ENCODE data around the gene SLTM. TPM values are rescaled to one million over a fixed set of nuclear protein-coding genes. Genes with fewer than 3 reads are reported as not detected.
"Not testable (repeated sequence)": the region's sequence is repeated elsewhere in the genome, so short reads cannot be mapped to it uniquely, and the experiment has no call there.

The SLTM gene
- total RNA-seq, 1 donor from 2014 or later: 102 TPM

DNA sequence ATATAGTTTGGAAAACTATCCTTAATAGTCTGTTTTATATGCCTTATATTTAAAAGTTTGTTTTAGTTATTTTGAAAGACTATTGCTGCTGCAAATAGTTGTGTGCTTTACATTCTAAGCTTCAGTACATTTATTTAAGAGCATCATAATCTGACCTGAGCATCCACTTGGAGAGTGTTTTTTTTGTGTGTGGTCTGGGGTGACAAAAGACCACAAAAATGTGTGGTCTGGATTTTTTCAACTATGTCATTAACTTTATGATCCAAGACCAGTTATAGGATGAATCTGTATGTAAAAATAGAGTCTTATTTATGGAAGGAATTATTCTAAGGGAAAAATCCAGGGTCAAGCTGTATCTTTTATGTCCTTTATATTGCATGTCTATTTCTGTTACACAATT is 77.4 kb downstream of the SLTM start:
- DNase-seq (ENCODE audit: low read depth) (no peak), FAIRE-seq (no peak)
- no peaks in the 10 kb centered on the region for H3K27me3 ChIP-seq (ENCODE audit: control insufficient read depth, insufficient read depth, low read length)
- H3K36me3 ChIP-seq (ENCODE audit: control insufficient read depth, insufficient read depth, low read length): no peaks in the 10 kb centered on the region
- no peak overlapping the region for H3K4me3 ChIP-seq (ENCODE audit: low read depth, low read length)
- no peak for TF ChIP-seq CTCF (IDR thresholded peaks at IDR 0.05; ENCODE audit: insufficient read depth, low read length, severe bottlenecking)

DNA sequence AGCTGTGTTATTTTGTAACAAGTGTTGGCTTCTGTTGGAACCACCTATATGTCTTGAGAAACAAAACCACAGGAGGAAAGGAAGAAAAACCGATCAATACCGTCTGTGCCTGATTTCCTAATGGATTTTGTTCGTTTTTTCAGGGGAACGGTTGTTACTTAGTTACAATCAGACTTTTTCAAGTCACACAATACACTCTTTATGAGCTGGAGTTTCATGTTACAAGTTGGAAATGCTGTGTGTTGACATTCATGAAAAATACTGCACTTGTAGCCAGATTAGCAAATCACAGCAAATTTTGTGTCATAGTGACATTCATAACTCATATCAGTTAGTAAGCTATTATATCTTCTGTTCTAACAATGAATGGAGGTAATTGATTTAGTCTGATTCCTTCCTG is 78.9 kb downstream of the SLTM start:
- no peak overlapping the region for H3K4me3 ChIP-seq (ENCODE audit: low read depth, low read length)
- no peaks in the 10 kb centered on the region for H3K27me3 ChIP-seq (ENCODE audit: control insufficient read depth, insufficient read depth, low read length)
- FAIRE-seq: no peak
- no peak for TF ChIP-seq CTCF (IDR thresholded peaks at IDR 0.05; ENCODE audit: insufficient read depth, low read length, severe bottlenecking)
- DNase-seq (ENCODE audit: low read depth): no peak
- no peaks in the 10 kb centered on the region for H3K36me3 ChIP-seq (ENCODE audit: control insufficient read depth, insufficient read depth, low read length)

DNA sequence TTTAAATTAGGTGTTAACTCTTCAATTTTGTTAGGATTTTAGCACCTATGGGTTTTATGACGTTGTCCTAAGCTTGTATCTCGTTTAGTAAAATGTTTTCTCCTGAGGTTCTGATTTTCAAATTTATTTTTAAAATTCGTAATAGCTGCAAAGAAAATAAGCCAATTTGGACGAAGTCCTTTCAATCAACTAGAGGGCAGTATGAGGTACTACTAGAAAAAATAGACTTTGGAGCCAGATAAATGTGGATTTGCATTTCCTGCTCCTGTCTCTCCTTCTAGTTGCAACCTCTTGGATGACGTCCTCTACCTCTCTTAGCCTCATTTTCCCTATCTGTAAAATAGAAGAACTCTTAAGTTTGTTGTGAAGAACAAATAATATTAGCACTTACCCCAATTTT is 81.1 kb downstream of the SLTM start:
- Histone ChIP-seq H3K36me3 (ENCODE audit: control insufficient read depth, insufficient read depth, low read length) (no peaks in the 10 kb centered on the region), H3K4me3 (ENCODE audit: low read depth, low read length) (no peak overlapping the region), H3K27me3 (ENCODE audit: control insufficient read depth, insufficient read depth, low read length) (no peaks in the 10 kb centered on the region)
- DNase-seq (ENCODE audit: low read depth) (no peak), FAIRE-seq (no peak)
- peak; percentile 2 for TF ChIP-seq CTCF (IDR thresholded peaks at IDR 0.05; ENCODE audit: insufficient read depth, low read length, severe bottlenecking)

DNA sequence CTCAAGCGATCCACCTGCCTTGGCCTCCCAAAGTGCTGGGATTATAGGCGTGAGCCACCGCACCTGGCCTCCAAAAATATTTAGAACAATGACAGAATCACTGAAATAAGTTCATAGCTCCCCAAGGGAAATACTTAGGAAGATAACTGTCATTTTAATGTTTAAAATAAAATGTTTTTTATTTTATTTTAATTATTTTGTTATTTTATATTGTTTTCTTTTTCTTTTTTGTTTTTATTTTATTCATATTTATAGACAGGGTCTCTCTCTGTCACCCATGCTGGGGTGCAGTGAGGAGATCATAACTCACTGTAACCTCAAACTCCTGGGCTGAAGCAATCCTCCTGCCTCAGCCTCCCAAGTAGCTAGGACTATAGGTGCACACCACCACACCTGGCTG is 82.3 kb downstream of the SLTM start:
- DNase-seq (ENCODE audit: low read depth); H3K36me3 ChIP-seq (ENCODE audit: control insufficient read depth, insufficient read depth, low read length); FAIRE-seq; H3K27me3 ChIP-seq (ENCODE audit: control insufficient read depth, insufficient read depth, low read length); H3K4me3 ChIP-seq (ENCODE audit: low read depth, low read length): not testable (repeated sequence)

DNA sequence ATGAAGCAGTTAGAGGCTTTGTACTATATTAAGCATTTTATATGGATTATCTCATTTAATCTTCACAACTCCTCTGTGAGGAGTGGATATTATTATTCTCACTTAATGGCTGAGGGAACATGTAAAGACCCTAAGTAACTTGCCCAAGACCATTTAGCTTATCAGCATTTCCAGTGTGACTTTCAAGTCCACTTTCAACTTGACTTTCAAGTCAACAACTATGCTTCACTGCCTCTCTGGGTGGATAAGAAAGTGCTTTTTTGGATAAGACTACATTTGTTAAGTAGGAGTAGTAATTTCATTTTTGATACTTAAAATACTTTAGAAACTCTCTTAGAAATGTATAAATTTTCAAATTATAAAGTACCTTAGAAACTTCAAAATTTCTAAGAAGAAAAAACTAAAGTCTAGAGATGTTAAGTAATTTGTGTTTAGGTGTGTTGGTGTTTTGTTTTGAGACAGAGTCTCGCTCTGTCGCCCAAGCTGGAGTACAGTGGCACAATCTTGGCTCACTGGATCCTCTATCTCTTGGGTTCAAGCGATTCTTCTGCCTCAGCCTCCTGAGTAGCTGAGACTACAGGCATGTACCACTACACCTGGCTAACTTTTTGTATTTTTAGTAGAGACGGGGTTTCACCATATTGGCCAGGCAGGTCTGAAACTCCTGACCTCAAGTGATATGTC is 90.6 kb downstream of the SLTM start:
- FAIRE-seq: no peak
- TF ChIP-seq CTCF (IDR thresholded peaks at IDR 0.05; ENCODE audit: insufficient read depth, low read length, severe bottlenecking): no peak
- DNase-seq (ENCODE audit: low read depth): no peak
- Histone ChIP-seq H3K27me3 (ENCODE audit: control insufficient read depth, insufficient read depth, low read length) (no peaks in the 10 kb centered on the region), H3K36me3 (ENCODE audit: control insufficient read depth, insufficient read depth, low read length) (peaks cover 3% of the 10 kb centered on the region), H3K4me3 (ENCODE audit: low read depth, low read length) (no peak overlapping the region)

GRCh38 chr15:58840048-58840447 is 93.4 kb downstream of the SLTM start:
- Histone ChIP-seq H3K27me3 (ENCODE audit: control insufficient read depth, insufficient read depth, low read length) (no peaks in the 10 kb centered on the region), H3K4me3 (ENCODE audit: low read depth, low read length) (no peak overlapping the region), H3K36me3 (ENCODE audit: control insufficient read depth, insufficient read depth, low read length) (peaks cover 1% of the 10 kb centered on the region)
- FAIRE-seq (no peak), DNase-seq (ENCODE audit: low read depth) (no peak)
- TF ChIP-seq CTCF (IDR thresholded peaks at IDR 0.05; ENCODE audit: insufficient read depth, low read length, severe bottlenecking): no peak
